ENCODE measurements around the gene PSD.

PSD gene

GRCh38 chr10:102449321-102450123 lies 30.9 kb upstream of the PSD start:
- Histone ChIP-seq H3K36me3 (ENCODE audit: control insufficient read depth in 5 of 5, insufficient read depth in 5 of 5, low read length in 5 of 5) (no peaks in the 10 kb centered on the region), H3K27ac (ENCODE audit: low read depth, low read length) (peak overlapping the region; percentile 54), H3K4me3 (ENCODE audit: low read depth in 1 of 5, low read length in 5 of 5) (peak overlapping the region; percentile 65 to 95 (median 84)), H3K27me3 (ENCODE audit: control insufficient read depth in 5 of 5, insufficient read depth in 4 of 5, low read length in 5 of 5) (no peaks in the 10 kb centered on the region), H3K9me3 (ENCODE audit: control insufficient read depth in 5 of 5, low read length in 5 of 5) (no peaks in the 10 kb centered on the region), H3K9ac (ENCODE audit: low read length in 5 of 5) (peak overlapping the region; percentile 13 to 83 (median 79)), H3K4me1 (ENCODE audit: control insufficient read depth in 5 of 5, insufficient read depth in 5 of 5, low read length in 5 of 5) (peaks cover 7 to 37% (median 23%) of the 10 kb centered on the region in 5 donors)

GRCh38 chr10:102444851-102445250 lies 26.3 kb upstream of the PSD start:
- Histone ChIP-seq H3K36me3 (ENCODE audit: control insufficient read depth in 5 of 5, insufficient read depth in 5 of 5, low read length in 5 of 5) (no peaks in the 10 kb centered on the region), H3K4me1 (ENCODE audit: control insufficient read depth in 5 of 5, insufficient read depth in 5 of 5, low read length in 5 of 5) (peaks cover 0 to 6% (median 5%) of the 10 kb centered on the region in 5 donors), H3K27ac (ENCODE audit: low read depth, low read length) (no peak overlapping the region), H3K9ac (ENCODE audit: low read length in 5 of 5) (no peak overlapping the region), H3K27me3 (ENCODE audit: control insufficient read depth in 5 of 5, insufficient read depth in 4 of 5, low read length in 5 of 5) (no peaks in the 10 kb centered on the region), H3K4me3 (ENCODE audit: low read depth in 1 of 5, low read length in 5 of 5) (no peak overlapping the region), H3K9me3 (ENCODE audit: control insufficient read depth in 5 of 5, low read length in 5 of 5) (no peaks in the 10 kb centered on the region)

GRCh38 chr10:102438374-102438773 lies 19.8 kb upstream of the PSD start:
- no peak overlapping the region for H3K27ac ChIP-seq (ENCODE audit: low read depth, low read length)
- no peak overlapping the region for H3K9ac ChIP-seq (ENCODE audit: low read length in 5 of 5)

DNA sequence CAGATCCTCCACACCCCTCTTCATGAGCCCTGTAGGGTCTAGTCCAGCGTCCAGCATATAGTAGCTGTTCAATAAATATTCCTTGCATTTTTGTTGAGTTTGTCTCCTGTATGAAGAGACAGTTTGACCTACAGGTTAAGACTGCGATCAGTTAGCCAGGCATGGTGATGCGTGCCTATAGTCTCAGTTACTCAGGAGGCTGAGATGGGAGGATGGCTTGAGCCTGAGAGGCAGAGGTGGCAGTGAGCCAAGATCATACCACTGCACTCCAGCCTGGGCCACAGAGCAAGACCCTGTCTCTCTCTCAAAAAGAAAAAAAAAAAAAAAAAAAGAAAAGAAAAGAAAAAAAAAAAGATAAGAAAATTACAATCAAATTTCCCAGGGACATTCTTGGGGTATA lies 18.9 kb upstream of the PSD start:
- Histone ChIP-seq H3K4me3 (ENCODE audit: low read depth in 1 of 5, low read length in 5 of 5) (no peak overlapping the region), H3K9ac (ENCODE audit: low read length in 5 of 5) (no peak overlapping the region), H3K4me1 (ENCODE audit: control insufficient read depth in 5 of 5, insufficient read depth in 5 of 5, low read length in 5 of 5) (peaks cover 0 to 23% (median 11%) of the 10 kb centered on the region in 5 donors), H3K9me3 (ENCODE audit: control insufficient read depth in 5 of 5, low read length in 5 of 5) (no peaks in the 10 kb centered on the region), H3K27ac (ENCODE audit: low read depth, low read length) (no peak overlapping the region), H3K27me3 (ENCODE audit: control insufficient read depth in 5 of 5, insufficient read depth in 4 of 5, low read length in 5 of 5) (peaks cover 0 to 22% (median 12%) of the 10 kb centered on the region in 5 donors), H3K36me3 (ENCODE audit: control insufficient read depth in 5 of 5, insufficient read depth in 5 of 5, low read length in 5 of 5) (no peaks in the 10 kb centered on the region)

More at GRCh38 chr10:102438374-102438773, 19.8 kb upstream of the PSD start:
- no peaks in the 10 kb centered on the region for H3K36me3 ChIP-seq (ENCODE audit: control insufficient read depth in 5 of 5, insufficient read depth in 5 of 5, low read length in 5 of 5)
- H3K27me3 ChIP-seq (ENCODE audit: control insufficient read depth in 5 of 5, insufficient read depth in 4 of 5, low read length in 5 of 5), result peaks cover 0 to 22% (median 12%) of the 10 kb centered on the region in 5 donors
- no peak overlapping the region for H3K4me3 ChIP-seq (ENCODE audit: low read depth in 1 of 5, low read length in 5 of 5)
- H3K9me3 ChIP-seq (ENCODE audit: control insufficient read depth in 5 of 5, low read length in 5 of 5), result no peaks in the 10 kb centered on the region
- peaks cover 0 to 21% (median 3%) of the 10 kb centered on the region in 5 donors for H3K4me1 ChIP-seq (ENCODE audit: control insufficient read depth in 5 of 5, insufficient read depth in 5 of 5, low read length in 5 of 5)

GRCh38 chr10:102436312-102436711 lies 17.7 kb upstream of the PSD start:
- Histone ChIP-seq H3K27me3 (ENCODE audit: control insufficient read depth in 5 of 5, insufficient read depth in 4 of 5, low read length in 5 of 5) (peaks cover 0 to 22% (median 12%) of the 10 kb centered on the region in 5 donors), H3K9me3 (ENCODE audit: control insufficient read depth in 5 of 5, low read length in 5 of 5) (no peaks in the 10 kb centered on the region), H3K4me3 (ENCODE audit: low read depth in 1 of 5, low read length in 5 of 5) (peak overlapping the region in 1 of 5 donors; percentile 17), H3K4me1 (ENCODE audit: control insufficient read depth in 5 of 5, insufficient read depth in 5 of 5, low read length in 5 of 5) (peaks cover 6 to 33% (median 20%) of the 10 kb centered on the region in 5 donors), H3K36me3 (ENCODE audit: control insufficient read depth in 5 of 5, insufficient read depth in 5 of 5, low read length in 5 of 5) (no peaks in the 10 kb centered on the region), H3K9ac (ENCODE audit: low read length in 5 of 5) (no peak overlapping the region), H3K27ac (ENCODE audit: low read depth, low read length) (no peak overlapping the region)

DNA sequence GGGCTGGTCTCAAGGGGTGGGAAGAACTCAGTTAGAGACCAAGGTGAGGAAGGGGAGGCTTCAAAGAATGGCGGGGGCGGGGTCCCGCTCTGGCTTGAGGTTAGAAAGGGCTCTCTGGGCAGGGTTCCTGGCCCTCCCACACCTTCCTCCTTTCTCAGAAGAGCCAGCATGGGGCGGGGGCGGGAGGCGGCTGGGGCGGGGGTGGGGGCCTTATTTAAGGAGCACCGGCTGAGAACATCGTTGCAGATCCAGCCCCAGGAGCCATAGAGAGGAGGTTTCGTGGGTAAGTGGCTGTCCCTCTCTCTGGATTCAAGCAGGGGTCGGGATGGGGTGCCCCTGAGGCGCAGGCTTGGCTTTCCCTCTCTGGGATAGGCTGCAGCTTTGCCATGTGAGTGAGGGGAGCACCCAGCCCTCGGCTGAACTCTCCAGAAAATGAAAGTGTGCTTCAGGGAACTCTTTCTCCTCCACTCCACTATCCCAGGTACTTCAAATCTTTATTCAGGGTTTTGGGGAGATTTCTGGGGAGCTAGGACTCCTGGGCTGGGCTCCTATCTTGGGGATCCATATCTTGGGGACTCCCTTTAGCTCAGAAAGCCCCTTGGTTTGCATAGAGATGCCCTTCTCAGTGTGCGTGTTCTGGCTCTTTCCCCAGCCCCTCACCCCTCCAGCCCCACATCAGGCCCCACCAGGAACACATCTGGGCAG lies 17.1 kb upstream of the PSD start:
- H3K36me3 ChIP-seq (ENCODE audit: control insufficient read depth in 5 of 5, insufficient read depth in 5 of 5, low read length in 5 of 5), result no peaks in the 10 kb centered on the region
- peak overlapping the region in 2 of 5 donors; percentile 43 to 55 for H3K9ac ChIP-seq (ENCODE audit: low read length in 5 of 5)
- no peaks in the 10 kb centered on the region for H3K9me3 ChIP-seq (ENCODE audit: control insufficient read depth in 5 of 5, low read length in 5 of 5)
- H3K4me3 ChIP-seq (ENCODE audit: low read depth in 1 of 5, low read length in 5 of 5), result peak overlapping the region in 3 of 5 donors; percentile 16 to 54 (median 45)
- no peak overlapping the region for H3K27ac ChIP-seq (ENCODE audit: low read depth, low read length)
- H3K4me1 ChIP-seq (ENCODE audit: control insufficient read depth in 5 of 5, insufficient read depth in 5 of 5, low read length in 5 of 5), result peaks cover 6 to 33% (median 21%) of the 10 kb centered on the region in 5 donors
- peaks cover 0 to 22% (median 12%) of the 10 kb centered on the region in 5 donors for H3K27me3 ChIP-seq (ENCODE audit: control insufficient read depth in 5 of 5, insufficient read depth in 4 of 5, low read length in 5 of 5)

- H3K4me1 ChIP-seq (ENCODE audit: control insufficient read depth in 5 of 5, insufficient read depth in 5 of 5, low read length in 5 of 5), result peaks cover 6 to 33% (median 21%) of the 10 kb centered on the region in 5 donors
- H3K27me3 ChIP-seq (ENCODE audit: control insufficient read depth in 5 of 5, insufficient read depth in 4 of 5, low read length in 5 of 5), result peaks cover 0 to 22% (median 12%) of the 10 kb centered on the region in 5 donors
Measured at GRCh38 chr10:102435133-102435497, 16.5 kb upstream of the PSD start.

GRCh38 chr10:102434394-102435132 lies 16.0 kb upstream of the PSD start:
- peak overlapping the region in 1 of 5 donors; percentile 55 for H3K9ac ChIP-seq (ENCODE audit: low read length in 5 of 5)
- H3K27ac ChIP-seq (ENCODE audit: low read depth, low read length), result no peak overlapping the region
- H3K4me1 ChIP-seq (ENCODE audit: control insufficient read depth in 5 of 5, insufficient read depth in 5 of 5, low read length in 5 of 5), result peaks cover 6 to 33% (median 21%) of the 10 kb centered on the region in 5 donors

More at GRCh38 chr10:102435133-102435497, 16.5 kb upstream of the PSD start:
- Histone ChIP-seq H3K36me3 (ENCODE audit: control insufficient read depth in 5 of 5, insufficient read depth in 5 of 5, low read length in 5 of 5) (no peaks in the 10 kb centered on the region), H3K27ac (ENCODE audit: low read depth, low read length) (no peak overlapping the region), H3K4me3 (ENCODE audit: low read depth in 1 of 5, low read length in 5 of 5) (peak overlapping the region in 3 of 5 donors; percentile 11 to 54 (median 16)), H3K9ac (ENCODE audit: low read length in 5 of 5) (peak overlapping the region in 1 of 5 donors; percentile 55), H3K9me3 (ENCODE audit: control insufficient read depth in 5 of 5, low read length in 5 of 5) (no peaks in the 10 kb centered on the region)

DNA sequence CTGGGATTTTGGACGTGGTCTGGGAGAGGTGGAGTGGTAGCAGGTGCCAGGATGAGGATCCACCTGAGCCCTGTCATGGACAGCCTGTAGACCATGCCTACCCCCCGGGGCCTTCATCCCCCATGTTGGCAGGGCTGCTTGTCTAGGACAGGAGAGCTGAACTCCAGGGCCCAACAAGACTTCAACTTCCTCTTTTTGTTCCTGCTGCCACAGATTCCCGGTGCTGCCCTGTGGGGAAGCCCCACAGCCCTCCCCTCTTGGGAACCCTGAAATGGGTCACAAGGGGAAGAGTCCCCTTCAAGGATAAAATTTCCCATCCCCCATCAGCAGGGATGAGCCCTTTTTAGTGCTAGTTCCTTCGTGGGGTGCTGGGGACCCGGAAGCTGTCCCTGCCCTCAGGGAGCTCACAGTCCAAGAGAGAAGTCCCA lies 15.0 kb upstream of the PSD start:
- no peaks in the 10 kb centered on the region for H3K36me3 ChIP-seq (ENCODE audit: control insufficient read depth in 5 of 5, insufficient read depth in 5 of 5, low read length in 5 of 5)
- H3K9me3 ChIP-seq (ENCODE audit: control insufficient read depth in 5 of 5, low read length in 5 of 5), result no peaks in the 10 kb centered on the region
- H3K27me3 ChIP-seq (ENCODE audit: control insufficient read depth in 5 of 5, insufficient read depth in 4 of 5, low read length in 5 of 5), result peaks cover 0 to 22% (median 12%) of the 10 kb centered on the region in 5 donors
- H3K9ac ChIP-seq (ENCODE audit: low read length in 5 of 5), result no peak overlapping the region
- no peak overlapping the region for H3K27ac ChIP-seq (ENCODE audit: low read depth, low read length)
- H3K4me1 ChIP-seq (ENCODE audit: control insufficient read depth in 5 of 5, insufficient read depth in 5 of 5, low read length in 5 of 5), result peaks cover 6 to 33% (median 21%) of the 10 kb centered on the region in 5 donors
- H3K4me3 ChIP-seq (ENCODE audit: low read depth in 1 of 5, low read length in 5 of 5), result no peak overlapping the region

More at GRCh38 chr10:102434394-102435132, 16.0 kb upstream of the PSD start:
- Histone ChIP-seq H3K36me3 (ENCODE audit: control insufficient read depth in 5 of 5, insufficient read depth in 5 of 5, low read length in 5 of 5) (no peaks in the 10 kb centered on the region), H3K9me3 (ENCODE audit: control insufficient read depth in 5 of 5, low read length in 5 of 5) (no peaks in the 10 kb centered on the region), H3K27me3 (ENCODE audit: control insufficient read depth in 5 of 5, insufficient read depth in 4 of 5, low read length in 5 of 5) (peaks cover 0 to 22% (median 12%) of the 10 kb centered on the region in 5 donors), H3K4me3 (ENCODE audit: low read depth in 1 of 5, low read length in 5 of 5) (peak overlapping the region in 2 of 5 donors; percentile 16 to 54)
